HuH-7.5 (cell line): ENCODE results near the gene ATP11A.

Experiments
- DNase-seq: peaks from one replicate; pipeline ENCODE4 v3.0.0; 2011; ENCODE audit warnings: low spot score

The ATP11A gene

GRCh38 chr13:112931028-112931934 is 241.4 kb downstream of the ATP11A start:
- DNase-seq = peak; percentile 75

GRCh38 chr13:112932971-112933370 is 243.1 kb downstream of the ATP11A start:
- no peak for DNase-seq

- DNase-seq = no peak
Measured at GRCh38 chr13:112933649-112934048, 243.8 kb downstream of the ATP11A start.

GRCh38 chr13:112934078-112934477 is 244.2 kb downstream of the ATP11A start:
- DNase-seq = no peak
